Fibroblast of lung (primary cell): ENCODE measurements around the gene KATNBL1. TPM values are rescaled to one million over a fixed set of nuclear protein-coding genes. Genes with fewer than 3 reads are reported as not detected.

ENCODE experiments used
- DNase-seq, 2 donors: peaks; one replicate each; pipeline versions ENCODE4 v3.0.0 to v3.0.0-alpha.2; 2010; ENCODE audit warnings: low read depth in 2 of 2
- H2AFZ ChIP-seq: 2 replicates; pipeline ENCODE4 v1.5.1; 2012; ENCODE audit warnings: low read length, control low read depth, inconsistent platforms
- H3K27ac ChIP-seq: 2 replicates; pipeline ENCODE4 v1.5.1; 2011; ENCODE audit warnings: low read length, control low read depth; ENCODE audit not compliant: insufficient read depth
- H3K27me3 ChIP-seq: 2 replicates; pipeline ENCODE4 v1.5.1; 2011; ENCODE audit warnings: mild to moderate bottlenecking, low read length; ENCODE audit not compliant: control insufficient read depth, insufficient read depth
- H3K36me3 ChIP-seq: 2 replicates; pipeline ENCODE4 v1.5.1; 2011; ENCODE audit warnings: low read length; ENCODE audit not compliant: control insufficient read depth, insufficient read depth
- H3K4me1 ChIP-seq: 2 replicates; pipeline ENCODE4 v1.5.1; 2011; ENCODE audit warnings: low read length; ENCODE audit not compliant: control insufficient read depth, insufficient read depth; ENCODE audit errors: extremely low read depth
- H3K4me2 ChIP-seq: 2 replicates; pipeline ENCODE4 v1.5.1; 2011; ENCODE audit warnings: low read length, control low read depth; ENCODE audit not compliant: insufficient read depth; ENCODE audit errors: extremely low read depth
- H3K4me3 ChIP-seq, 4 experiments: fragments of 200-600 bp in 1 of 4; sonication (generic) in 1 of 4; replicated peaks in 1 of 4; 2 replicates each; pipeline ENCODE4 v1.5.1; 2011 to 2016; ENCODE audit warnings: low read length in 4 of 4, low read depth in 3 of 4, mild to moderate bottlenecking in 3 of 4, control low read depth in 2 of 4, inconsistent platforms in 1 of 4, mixed read lengths in 1 of 4; ENCODE audit not compliant: insufficient read depth in 1 of 4; ENCODE audit errors: control extremely low read depth in 1 of 4
- H3K79me2 ChIP-seq: 2 replicates; pipeline ENCODE4 v1.5.1; 2012; ENCODE audit warnings: mild to moderate bottlenecking, low read length, inconsistent platforms; ENCODE audit not compliant: control insufficient read depth, insufficient read depth
- H3K9ac ChIP-seq: 2 replicates; pipeline ENCODE4 v1.5.1; 2011; ENCODE audit warnings: mild to moderate bottlenecking, low read length, control low read depth; ENCODE audit not compliant: insufficient read depth
- H3K9me3 ChIP-seq: 2 replicates; pipeline ENCODE4 v1.5.1; 2012; ENCODE audit warnings: low read depth, low read length; ENCODE audit not compliant: control insufficient read depth, insufficient read depth
- H4K20me1 ChIP-seq: 2 replicates; pipeline ENCODE4 v1.5.1; 2011; ENCODE audit warnings: low read length; ENCODE audit not compliant: control insufficient read depth, insufficient read depth; ENCODE audit errors: extremely low read depth
- EZH2 ChIP-seq: IDR thresholded peaks from 2 replicates; pipeline ENCODE4 v1.5.1; 2012; ENCODE audit warnings: low read length, control low read depth, mild to moderate bottlenecking; ENCODE audit errors: missing control alignments
- polyA plus RNA-seq, 2 donors: library from polyadenylated mRNA; depleted of rRNA in 1 of 2; stranded (reverse) in 1 of 2; unstranded in 1 of 2; fragments of >200 nt; gene quantifications; 2 replicates each; pipeline ENCODE4 v1.2.1, GENCODE V29; 2011 to 2012; ENCODE audit warnings: missing spikeins in 1 of 2
- total RNA-seq: library from RNA; depleted of rRNA; stranded (reverse); fragments of >200 nt; gene quantifications from 2 replicates; pipeline ENCODE4 v1.2.1, GENCODE V29; 2014
- TF ChIP-seq, protein P1 (sequence below), 2 donors: IDR thresholded peaks in 1 of 2; conservative IDR thresholded peaks in 1 of 2; 1 replicate in 1 of 2; 2 replicates in 1 of 2; pipeline ENCODE4 v1.5.1; 2011 to 2012; ENCODE audit warnings: low read length in 2 of 2, control low read depth in 1 of 2, inconsistent platforms in 1 of 2, low read depth in 1 of 2, mild to moderate bottlenecking in 1 of 2

Gene KATNBL1
- total and polyA plus RNA-seq, 2 donors (not counting 1 experiment from before 2014, with no cell fraction given), result 26.4 to 35.0 TPM

DNA sequence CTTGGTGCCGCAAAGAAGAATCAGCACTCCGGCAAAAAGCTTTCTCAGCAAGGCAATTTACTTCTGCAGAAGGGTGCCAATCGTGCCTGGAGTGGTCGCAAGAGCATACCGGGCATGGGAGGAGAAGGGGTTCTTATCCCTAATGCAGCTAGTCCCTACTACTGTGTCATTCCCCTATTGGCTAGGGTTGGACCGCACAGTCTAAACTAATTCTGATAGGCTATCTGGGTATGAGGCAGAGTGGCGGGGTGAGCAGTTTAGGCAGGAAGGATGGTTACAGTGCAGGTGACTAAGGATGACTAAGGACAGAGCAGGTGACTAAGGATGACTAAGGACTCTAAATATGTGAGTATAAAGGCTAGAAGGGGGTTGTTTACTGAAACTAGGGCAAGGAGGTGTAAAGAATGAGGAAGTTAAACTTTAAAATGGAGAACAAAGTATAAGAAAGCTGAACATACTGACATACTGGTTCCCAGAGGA lies 55.1 kb downstream of the KATNBL1 start:
- no peaks in the 10 kb centered on the region for H3K27me3 ChIP-seq
- no peak overlapping the region for H3K4me2 ChIP-seq
- H2AFZ ChIP-seq, result no peak overlapping the region
- peaks cover 3% of the 10 kb centered on the region for H3K36me3 ChIP-seq
- H3K4me1 ChIP-seq, result no peaks in the 10 kb centered on the region
- no peaks in the 10 kb centered on the region for H3K79me2 ChIP-seq
- peak in 1 of 2 donors; percentile 43 for DNase-seq
- peaks cover 1% of the 10 kb centered on the region for H3K9me3 ChIP-seq
- H3K4me3 ChIP-seq, result no peak overlapping the region
- no peak overlapping the region for H3K27ac ChIP-seq
- no peak for TF ChIP-seq EZH2
- TF ChIP-seq, protein P1, sequence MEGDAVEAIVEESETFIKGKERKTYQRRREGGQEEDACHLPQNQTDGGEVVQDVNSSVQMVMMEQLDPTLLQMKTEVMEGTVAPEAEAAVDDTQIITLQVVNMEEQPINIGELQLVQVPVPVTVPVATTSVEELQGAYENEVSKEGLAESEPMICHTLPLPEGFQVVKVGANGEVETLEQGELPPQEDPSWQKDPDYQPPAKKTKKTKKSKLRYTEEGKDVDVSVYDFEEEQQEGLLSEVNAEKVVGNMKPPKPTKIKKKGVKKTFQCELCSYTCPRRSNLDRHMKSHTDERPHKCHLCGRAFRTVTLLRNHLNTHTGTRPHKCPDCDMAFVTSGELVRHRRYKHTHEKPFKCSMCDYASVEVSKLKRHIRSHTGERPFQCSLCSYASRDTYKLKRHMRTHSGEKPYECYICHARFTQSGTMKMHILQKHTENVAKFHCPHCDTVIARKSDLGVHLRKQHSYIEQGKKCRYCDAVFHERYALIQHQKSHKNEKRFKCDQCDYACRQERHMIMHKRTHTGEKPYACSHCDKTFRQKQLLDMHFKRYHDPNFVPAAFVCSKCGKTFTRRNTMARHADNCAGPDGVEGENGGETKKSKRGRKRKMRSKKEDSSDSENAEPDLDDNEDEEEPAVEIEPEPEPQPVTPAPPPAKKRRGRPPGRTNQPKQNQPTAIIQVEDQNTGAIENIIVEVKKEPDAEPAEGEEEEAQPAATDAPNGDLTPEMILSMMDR (conservative IDR thresholded peaks at IDR 0.05 in 1 of 2, IDR thresholded peaks at IDR 0.05 in 1 of 2; ENCODE audit: low read depth in 1 of 2, low read length in 2 of 2), result no peak
- H3K9ac ChIP-seq, result no peak overlapping the region
- H4K20me1 ChIP-seq, result no peaks in the 10 kb centered on the region

GRCh38 chr15:34147371-34148140 lies 62.3 kb downstream of the KATNBL1 start:
- H3K4me3 ChIP-seq, result no peak overlapping the region
- no peaks in the 10 kb centered on the region for H3K9me3 ChIP-seq
- no peaks in the 10 kb centered on the region for H3K27me3 ChIP-seq
- peak in 1 of 2 donors; percentile 71 for DNase-seq
- H4K20me1 ChIP-seq, result no peaks in the 10 kb centered on the region
- no peak overlapping the region for H2AFZ ChIP-seq
- no peak overlapping the region for H3K4me2 ChIP-seq
- H3K9ac ChIP-seq, result no peak overlapping the region
- H3K27ac ChIP-seq, result no peak overlapping the region
- peaks cover 4% of the 10 kb centered on the region for H3K36me3 ChIP-seq
- TF ChIP-seq, protein P1 (conservative IDR thresholded peaks at IDR 0.05 in 1 of 2, IDR thresholded peaks at IDR 0.05 in 1 of 2; ENCODE audit: low read depth in 1 of 2, low read length in 2 of 2), result no peak
- no peak for TF ChIP-seq EZH2
- H3K4me1 ChIP-seq, result no peaks in the 10 kb centered on the region
- no peaks in the 10 kb centered on the region for H3K79me2 ChIP-seq

- Histone ChIP-seq H3K27ac (no peak overlapping the region), H3K4me1 (no peaks in the 10 kb centered on the region), H3K9me3 (no peaks in the 10 kb centered on the region), H3K36me3 (no peaks in the 10 kb centered on the region), H3K4me2 (no peak overlapping the region), H3K79me2 (no peaks in the 10 kb centered on the region), H3K9ac (no peak overlapping the region), H4K20me1 (no peaks in the 10 kb centered on the region), H3K27me3 (no peaks in the 10 kb centered on the region), H2AFZ (no peak overlapping the region), H3K4me3 (no peak overlapping the region)
- no peak for TF ChIP-seq EZH2
- TF ChIP-seq, protein P1 (conservative IDR thresholded peaks at IDR 0.05 in 1 of 2, IDR thresholded peaks at IDR 0.05 in 1 of 2; ENCODE audit: low read depth in 1 of 2, low read length in 2 of 2), result no peak
- peak in 1 of 2 donors; percentile 12 for DNase-seq
Observed at GRCh38 chr15:34133511-34133910, 76.4 kb downstream of the KATNBL1 start.
